ENCODE results near the gene DZIP1L.

DNA sequence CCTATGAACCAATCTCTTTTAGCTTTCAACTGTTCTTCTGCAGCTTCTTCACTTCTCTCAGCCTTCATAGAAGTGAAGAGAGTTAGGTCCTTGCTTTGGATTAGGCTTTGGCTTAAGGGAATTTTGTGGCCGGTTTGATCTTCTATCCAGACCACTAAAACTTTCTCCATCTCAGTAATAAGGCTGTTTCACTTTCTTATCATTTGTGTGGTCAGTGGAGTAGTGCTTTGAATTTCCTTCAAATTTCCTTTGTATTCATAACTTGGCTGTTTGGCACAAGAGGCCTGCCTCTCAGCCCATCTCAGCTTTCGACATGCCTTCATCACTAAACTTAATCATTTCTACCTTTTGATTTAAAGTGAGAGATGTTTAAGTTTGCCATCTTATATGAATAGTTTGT is 21.7 kb downstream of the DZIP1L start:
- TF ChIP-seq GLIS3 (CRISPR knock-in tag; IDR thresholded peaks at IDR 0.05) (no peak), OSR1 (CRISPR knock-in tag; IDR thresholded peaks at IDR 0.05) (no peak), ZNF565 (CRISPR knock-in tag; conservative IDR thresholded peaks at IDR 0.05; ENCODE audit: low read depth) (no peak)
